ENCODE measurements around the gene UBL4B.
"Not testable (repeated sequence)": the region's sequence is repeated elsewhere in the genome, so short reads cannot be mapped to it uniquely, and the experiment has no call there.

The UBL4B gene, protein sequence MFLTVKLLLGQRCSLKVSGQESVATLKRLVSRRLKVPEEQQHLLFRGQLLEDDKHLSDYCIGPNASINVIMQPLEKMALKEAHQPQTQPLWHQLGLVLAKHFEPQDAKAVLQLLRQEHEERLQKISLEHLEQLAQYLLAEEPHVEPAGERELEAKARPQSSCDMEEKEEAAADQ

DNA sequence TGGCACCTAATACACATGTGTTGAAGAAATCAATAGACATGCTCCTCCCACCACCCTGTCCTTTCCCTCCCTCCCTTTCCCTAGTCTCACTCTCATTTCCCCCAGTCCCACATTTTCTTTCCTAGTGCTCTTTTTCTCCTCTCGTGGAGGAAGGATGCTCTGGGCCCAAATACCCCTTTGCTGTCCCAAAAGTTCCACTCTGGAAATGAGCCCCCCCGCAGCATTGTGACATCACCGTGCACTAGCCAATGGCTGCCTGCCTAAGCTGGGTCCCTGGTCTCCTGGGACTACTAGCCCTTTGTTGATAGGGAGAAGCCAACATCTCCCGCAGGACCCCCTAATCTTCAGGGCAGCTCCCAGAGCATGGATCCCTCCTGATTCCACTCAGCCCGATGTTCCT is at the start of gene UBL4B:
TSS of gene UBL4B (plus strand) at position 301 of the 400 bp plus-strand sequence. CDS start at position 393, 92 bp downstream.
- no peak for DNase-seq

DNA sequence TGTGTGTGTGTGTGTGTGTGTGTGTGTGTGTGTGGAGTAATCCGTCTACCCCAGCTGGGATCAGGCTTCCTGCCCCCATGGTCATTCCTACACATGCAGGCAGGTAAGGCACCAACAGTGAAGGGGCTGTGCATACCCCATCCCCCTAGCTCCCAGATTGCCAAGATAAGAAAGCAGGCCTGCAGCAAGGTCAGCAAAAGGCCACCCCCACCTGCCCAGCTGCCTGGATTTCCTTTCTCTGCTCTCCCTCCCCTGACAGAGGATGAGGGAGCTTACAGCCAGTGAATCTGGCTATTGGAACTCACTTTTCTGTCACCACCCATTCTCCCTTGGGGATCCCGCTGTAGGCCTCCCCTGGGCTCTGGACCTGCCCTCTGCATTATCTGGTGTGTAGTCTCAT is 49.6 kb upstream of the UBL4B start:
- no peak for DNase-seq

DNA sequence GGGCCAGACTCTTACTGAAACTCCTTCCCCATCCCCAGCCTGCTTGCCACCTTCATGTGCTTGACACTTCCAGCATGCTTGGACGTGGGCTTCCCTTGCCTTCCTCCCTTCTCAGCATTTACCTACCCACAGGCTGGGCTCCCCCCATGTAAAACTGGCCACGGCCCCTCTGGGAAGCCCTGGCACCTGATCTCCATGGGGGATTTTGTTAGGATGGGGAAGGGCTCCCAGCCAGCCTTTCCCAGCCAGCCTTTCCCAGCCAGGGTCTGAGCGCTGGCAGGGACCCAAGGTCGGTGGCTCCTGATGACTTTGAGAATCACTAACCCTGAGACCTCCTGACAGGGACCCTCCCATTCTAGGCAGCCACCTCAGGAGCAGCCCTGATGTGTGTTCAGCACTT is 48.5 kb upstream of the UBL4B start:
- no peak for DNase-seq

DNA sequence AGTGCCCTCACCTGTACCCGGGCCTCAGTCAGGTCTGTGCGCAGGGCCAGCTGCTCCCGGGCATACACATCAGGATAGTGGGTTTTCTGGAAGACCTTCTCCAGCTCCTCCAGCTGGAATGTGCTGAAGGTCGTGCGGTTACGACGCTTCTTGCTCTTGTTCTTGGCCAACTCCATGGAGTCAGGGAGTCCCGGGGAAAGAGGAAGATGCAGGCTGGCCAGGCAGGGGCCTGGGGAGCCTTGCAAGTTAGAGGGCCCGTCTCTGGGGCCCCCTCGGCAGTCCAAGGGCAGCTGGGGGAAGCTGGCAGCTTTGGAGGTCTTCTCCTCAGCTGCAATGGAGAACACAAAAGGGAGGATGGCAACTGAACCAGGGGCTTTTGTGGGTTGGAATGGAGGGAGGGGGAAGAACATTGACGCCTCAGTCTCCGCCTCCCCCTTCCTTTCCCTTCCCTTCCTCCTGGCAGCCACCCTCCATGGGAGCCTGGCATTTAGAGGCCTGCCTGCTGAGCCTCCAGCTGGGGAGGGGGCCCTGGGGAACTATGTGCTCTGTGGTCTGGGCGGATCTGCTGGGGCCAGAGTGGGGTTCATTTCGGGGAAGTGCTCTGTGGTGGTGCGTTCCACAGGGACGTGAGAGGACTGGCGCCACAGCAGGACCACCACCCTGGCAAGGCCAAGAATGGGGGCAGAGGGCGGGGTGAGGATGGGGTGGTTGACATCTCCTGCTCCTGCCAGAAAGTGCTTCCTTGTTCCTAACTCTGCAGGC is 47.5 kb upstream of the UBL4B start:
- no peak for DNase-seq

DNA sequence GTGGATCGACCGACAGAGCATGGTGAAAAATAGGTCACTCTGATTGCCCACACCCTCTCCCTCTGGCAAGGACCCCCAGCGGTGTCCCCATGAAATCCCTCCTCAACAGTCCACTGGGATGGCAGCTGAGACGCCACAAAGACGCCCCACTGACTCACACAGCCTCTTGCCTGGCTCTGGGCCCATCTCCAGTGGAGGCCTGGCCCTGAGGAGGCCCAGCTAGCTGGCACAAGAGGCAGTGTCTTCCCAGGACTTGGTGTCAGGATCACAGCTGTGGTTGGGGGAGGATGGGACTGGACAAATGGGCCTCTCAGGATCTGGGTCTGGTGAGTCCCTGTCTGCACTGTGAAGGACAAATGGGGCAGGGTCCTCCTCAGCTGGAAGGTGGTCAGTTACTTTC is 46.4 kb upstream of the UBL4B start:
- DNase-seq, result no peak

DNA sequence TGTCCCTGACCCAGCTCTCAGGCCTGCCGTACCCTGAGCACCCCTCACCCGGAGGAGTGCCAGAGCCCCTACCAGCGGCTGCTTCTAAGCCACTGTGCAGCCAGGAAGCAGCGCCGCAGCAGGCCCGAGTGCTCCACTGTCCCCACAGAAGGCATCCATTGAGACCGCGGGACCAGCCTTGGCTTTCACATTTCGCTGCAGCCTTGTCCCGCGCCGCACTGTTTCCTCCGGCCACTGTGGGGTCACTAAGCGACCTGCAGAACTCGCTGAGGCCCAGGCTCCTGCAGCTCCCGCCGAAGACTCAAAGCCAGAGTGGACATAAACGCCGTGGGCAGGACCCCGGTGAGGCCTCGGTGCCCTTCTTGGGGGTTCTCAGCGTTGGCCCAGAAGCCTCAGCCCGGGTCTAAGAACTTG is 44.8 kb upstream of the UBL4B start:
- no peak for DNase-seq

DNA sequence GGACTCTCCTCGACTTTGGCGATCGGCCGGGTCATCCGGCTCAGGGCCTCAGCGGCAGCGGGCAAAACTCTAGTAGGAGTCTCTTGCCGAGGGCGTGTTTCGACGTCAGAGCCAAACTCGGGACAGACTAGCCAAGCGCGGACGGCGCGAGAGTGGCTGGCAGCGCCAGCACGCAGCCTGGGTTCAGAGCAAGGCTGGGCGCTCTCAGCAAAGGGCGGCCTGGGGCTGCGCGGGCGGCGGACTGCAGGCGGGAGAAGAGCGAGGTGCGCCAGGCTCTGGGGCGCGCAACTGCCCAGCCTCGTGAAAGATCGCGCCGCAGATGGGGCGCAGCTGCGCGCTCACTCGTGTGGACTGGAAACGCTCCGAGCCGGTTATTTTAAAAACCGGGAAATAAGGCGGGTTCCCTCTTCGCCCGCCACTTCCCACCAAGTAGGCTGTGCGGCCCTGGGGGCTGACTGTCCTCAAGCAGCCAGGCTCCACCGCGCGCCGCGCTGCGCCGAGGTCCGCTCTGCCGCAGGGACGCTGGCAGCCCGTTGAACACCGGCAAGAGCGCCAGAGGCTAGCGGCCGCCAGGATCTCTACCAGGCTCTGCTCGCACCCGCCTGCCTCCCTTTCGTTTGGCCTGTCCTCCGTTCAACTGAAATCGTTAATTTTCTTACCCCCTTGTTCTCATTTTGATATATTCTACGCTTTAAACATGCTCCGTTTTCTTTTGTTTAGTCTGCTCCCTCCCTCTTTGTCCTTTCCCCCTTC is 44.2 kb upstream of the UBL4B start:
- no peak for DNase-seq

DNA sequence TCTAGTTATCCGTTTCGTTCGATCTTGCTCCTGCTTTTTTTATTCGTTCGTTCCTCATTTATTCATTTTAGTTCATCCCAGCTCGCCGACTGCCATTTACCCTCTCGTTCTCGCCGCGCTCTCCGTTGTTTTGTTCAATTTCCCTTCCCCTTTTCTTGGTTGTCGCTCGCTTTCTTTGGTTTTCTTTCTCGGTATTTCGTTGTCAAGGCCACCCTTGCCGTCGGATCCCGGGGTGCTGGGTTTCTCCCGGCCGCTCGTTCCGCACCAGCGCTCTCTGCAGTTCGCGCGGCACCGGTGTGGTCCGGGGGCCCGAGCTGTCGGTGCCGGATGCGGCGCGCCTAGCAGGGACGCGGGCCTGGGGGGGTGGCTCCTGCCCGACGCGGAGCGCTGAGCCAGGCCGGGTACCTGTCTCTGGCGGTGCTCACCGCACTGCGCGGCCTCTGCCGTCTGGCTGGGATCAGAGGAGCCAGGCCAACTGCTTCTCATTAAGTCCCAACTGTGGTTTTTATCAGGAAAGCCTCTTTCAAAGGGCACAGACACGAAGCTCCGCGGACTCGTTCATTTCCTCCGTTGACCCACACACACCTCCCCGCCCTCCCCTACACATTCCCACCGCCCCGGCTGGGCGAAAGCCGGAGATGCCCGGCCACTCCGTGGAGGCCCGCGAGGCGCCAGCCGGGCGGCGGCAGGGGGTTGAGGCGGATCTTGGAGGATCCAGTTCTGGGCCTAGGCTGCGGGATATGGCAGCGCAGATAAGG is 43.4 kb upstream of the UBL4B start:
- DNase-seq, result no peak

DNA sequence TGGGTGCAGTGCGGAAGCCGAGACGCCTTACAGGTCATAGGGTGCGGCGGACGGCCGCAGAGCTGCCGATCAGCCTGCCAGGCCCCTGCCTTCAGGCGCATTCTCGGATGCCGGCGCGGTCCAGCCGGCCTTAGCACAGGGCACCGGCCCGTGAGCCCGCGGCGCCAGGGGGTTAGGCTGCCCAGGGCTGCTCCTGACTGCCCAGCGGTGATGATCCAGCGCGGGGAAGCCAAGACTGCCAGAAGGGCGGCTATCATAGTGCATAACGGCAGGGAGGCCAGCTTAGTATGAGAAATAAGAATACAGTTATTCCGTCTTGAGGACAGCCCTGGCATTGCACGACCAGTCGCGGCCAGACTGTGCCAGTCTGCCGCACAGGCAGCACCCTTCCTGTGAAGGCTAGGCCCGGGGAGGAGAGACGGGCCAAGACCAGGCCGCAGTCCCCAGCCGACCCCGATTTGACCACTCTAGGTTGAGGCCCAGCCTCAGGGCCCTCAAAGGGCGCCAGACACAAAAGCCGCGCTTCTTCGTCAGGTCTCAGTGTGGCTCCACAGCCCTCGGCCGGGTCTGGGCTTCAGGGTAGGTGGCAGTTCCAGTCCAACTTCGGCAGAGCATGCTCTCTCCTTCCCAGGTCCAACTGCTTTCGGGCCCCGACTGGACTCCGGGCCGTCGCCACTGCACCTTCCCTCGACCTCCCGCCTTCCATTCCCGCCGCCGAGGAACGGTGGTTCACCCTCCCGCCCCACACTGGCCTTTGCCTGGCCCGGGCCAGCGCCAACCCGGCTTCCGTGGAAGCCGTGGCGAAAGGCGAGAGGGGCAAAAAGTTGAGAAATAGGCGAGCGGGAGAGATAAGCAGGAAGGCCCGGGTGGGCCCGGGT is 42.6 kb upstream of the UBL4B start:
- DNase-seq, result no peak

DNA sequence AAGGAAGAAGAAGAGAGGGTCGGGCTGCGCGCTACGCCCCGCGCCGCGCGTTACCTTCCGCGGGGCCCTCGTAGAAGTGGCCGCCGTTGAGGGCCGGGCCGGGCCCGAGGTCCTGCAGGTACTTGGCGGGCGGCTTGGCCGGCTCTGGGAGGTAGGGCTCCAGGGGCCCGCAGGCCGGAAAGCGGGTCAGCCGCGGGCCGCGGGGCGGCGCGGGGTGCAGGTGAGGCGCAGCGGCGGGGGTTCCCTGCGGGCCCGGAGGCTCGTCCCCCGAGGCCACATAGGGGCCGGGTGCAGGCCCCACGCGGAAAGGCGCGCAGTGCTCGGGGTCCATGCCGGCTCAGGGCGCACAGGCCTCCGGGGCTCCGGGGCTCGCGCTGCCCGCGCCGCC is 42.0 kb upstream of the UBL4B start:
- no peak for DNase-seq

DNA sequence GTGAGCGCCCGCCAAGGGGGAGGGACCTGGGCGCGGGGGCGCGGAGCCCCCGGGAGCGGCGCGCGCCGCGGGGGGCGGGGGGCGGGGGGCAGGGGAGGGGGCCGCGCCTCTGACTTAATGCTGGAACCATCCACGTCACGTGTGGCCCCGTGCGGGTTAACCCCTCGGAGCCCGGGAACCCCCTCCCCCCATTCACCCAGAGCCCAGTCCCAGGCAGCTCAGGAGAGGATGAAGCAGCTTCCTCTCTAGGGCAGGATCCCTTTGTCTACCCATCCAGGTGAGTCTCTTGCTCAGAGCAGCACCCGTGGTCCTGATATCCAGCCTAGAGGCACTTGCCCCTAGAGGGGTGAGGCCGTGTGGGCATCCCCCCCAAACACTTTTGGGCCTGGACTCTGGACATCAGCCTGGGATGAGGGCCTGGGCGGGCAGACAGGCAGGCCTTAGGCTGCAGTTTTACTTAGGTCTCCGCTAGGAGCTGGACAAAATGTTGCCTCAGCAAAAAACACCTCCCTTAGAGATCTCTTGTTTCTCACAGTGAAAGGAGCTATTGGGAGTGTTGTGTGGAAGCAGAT is 41.5 kb upstream of the UBL4B start, which contains the start of gene ALX3:
TSS of gene ALX3 (minus strand) at position 2 of the 572 bp plus-strand sequence. CDS start 60 bp downstream, outside the sequence.
- DNase-seq, result no peak

DNA sequence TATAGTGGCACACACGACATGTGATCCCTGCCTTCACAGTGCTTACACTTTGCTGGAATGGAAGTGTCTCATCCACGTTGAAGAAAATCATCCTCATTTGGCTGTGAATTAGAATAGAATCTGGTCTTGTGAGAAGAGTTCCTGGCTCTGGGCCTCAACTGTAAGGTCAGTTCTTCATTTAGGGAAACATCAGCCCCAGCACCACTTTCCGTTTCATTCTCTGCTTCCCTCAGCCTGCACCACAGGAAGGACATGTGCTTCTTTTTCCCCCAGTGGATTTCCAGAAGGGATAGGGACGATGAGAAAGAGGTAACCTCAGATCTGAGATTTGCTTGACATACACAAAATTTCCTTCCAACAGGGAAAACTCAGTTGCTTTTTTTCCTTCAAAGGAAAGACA is 38.1 kb upstream of the UBL4B start:
- DNase-seq, result no peak

DNA sequence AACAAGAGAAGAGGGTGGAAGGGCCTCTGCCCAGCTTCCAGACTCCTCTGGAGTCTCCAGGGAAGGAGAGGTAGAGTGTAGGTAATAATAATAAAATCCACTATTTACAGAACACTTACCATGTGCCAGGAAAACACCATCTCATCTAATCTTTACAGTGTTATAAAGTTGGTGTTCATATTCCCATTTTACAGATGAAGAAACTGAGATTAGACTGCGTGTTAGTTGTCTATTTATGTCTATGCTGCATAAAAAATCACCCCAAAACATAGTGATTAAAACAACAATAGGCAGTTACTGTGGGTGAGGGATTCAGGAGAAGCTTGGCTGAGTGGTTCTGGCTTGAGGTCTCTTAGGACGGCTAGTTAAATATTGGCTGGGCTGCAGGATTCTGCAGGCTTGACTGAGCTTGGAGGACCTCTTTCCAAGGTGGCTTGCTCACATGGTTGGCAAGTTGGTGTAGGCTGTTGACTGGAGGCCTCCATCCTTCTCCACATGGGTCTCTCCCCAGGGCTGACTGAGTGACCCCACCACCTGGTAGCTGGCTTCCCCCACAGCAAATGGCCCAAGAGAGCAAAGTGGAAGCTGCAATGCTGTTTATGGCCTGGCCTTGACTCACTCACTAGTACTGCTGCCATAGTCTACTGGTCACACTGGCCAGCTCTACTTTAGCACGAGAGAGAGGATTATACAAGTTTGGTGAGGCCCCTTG is 35.3 kb upstream of the UBL4B start:
- no peak for DNase-seq

DNA sequence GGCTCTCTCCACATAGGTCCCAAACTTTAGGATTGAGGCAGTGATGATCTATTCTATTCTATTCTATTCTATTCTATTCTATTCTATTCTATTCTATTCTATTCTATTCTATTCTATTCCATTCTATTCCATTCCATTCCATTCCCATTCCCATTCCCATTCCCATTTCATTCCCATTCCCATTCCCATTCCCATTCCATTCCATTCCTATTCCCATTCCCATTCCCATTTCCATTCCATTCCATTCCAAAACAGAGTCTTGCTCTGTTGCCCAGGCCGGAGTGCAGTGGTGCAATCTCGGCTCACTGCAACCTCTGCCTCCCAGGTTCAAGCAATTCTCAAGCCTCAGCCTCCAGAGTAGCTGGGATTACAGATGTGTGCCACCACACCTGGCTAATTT is 32.2 kb upstream of the UBL4B start:
- DNase-seq, result not testable (repeated sequence)

DNA sequence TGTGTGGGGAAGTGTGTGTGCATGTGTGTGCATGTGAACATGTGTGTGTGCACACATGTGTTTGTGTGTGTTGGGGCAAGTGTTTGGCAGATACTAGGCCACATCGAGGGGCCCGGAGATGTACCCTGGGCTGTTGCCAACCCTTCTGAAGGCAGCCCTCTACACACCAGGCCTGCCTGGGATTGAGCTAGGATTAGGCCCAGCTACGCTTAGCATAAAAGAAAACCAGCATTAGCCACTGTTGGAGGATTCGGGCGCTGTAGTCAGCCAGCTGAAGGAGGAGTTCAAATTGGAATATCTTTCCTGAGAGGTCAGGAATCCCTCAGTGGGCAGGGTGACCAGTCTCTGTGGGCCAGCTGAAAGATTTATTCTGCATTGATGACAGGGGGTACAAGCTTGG is 31.2 kb upstream of the UBL4B start:
- no peak for DNase-seq

DNA sequence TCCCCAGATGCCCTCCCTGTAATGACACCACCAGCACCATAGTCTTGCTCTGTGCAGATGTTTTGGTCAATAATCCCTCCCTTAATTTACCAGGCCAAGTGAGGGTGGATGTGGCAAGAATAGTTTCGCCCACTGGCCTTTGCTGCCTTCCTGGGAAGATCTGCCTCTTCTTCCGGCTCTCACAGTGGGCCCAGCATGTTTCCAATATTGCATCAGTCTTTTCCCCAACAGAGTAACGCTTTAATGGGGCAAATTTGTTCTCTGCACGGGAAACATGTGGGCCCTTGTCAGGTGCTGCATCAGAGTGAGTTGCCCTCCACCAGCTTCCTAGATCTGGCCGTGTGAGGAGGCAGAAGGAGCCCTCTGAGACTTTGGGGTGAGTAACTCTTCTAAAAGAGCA is 29.8 kb upstream of the UBL4B start:
- DNase-seq, result no peak

DNA sequence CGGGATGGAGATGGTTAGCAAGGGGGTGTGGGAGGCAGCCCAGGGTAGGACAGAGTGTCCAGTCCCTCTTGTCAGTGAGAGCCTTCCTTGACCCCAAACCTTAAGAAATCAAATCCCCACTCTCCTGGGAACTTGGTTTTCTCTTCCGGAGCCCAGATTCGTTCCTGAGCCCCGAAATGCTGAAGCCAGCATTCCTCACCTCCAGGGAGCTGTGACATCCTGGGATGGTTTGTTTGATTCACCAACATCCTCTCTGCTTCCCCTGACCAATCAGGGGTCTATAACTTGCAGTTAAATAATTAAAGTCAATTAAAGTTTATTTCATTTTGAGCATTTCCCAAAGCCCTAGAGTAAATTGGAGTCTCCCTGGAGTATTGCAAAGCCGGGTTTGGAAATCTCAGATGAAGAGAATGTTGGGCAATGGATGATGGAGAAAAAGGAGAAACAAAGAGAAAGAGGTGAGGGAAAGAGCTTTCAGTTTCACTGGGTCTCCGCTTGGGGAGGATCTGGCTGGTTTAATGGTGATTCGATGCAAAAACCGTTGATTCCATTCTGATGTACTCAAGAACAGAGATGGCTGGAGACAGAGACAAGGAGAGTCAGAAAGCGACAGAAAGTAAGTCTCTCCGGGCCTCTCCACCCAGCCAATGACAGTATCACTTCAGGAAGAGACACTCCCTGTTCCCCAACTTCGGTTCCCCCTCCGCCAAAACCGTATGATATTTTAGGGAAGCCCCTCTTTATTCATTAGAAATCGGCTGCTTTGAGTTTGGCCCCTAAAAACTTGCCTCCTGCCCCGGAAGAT is 29.0 kb upstream of the UBL4B start:
- peak; percentile 29 for DNase-seq

DNA sequence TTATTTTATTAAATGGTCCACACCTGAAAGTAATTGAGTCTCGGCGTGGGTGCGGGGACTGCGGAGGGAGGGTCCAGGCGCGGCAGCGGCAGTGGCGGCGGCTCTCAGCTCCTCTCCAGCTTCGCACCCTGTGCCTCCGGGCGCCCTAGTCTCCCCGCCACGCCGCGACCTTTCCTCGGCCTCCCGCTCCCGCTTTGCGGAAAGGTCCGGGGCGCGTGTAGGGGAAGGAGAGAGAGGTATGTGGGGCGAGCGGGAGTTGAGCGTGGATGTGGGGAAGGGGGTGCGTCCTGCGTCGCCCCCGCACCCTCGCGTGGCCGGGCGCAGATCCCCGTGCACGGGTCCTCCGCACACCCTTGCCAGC is 28.4 kb upstream of the UBL4B start:
- no peak for DNase-seq

DNA sequence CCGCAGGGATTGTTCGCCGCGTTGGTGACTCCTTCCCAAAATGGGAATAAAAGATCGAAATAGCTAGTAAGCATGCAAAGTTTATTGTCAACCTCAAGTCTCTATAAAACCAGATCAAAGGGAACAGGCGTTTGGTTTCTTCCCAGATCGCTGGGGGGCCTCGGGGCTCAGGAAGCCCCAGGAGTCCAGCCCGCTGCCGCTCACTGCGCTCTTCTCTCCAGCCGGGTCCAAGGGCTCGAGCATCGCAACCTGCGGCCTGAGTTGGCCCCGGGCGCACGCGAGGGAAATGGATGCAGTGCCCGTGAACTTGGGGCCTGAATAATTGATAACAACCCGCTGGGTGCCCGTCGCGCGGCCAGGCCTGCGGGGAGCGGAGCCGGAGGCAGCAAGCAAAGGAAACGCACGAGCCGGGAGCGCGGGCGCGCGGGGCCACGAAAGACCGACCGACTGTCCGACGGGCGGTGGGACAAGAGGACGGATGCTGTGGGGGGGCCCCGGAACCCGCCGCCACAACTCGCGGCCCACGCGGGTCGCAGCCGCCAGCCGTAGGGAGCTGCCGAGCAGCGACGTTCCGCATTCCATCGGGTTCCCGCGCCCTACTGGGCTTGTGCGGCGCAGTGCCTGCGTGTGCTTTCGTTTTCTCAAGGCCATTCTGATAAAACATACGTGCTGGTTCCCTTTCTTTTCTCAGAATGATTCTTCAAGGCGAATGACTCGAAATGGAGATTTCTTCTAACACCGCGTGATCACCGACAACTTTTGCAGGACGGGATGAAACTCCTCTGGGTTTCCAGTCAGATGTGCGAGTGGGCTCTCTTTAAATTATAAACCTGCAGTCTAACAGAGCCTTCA is 27.8 kb upstream of the UBL4B start:
- peak; percentile 60 for DNase-seq
